Esophagus muscularis mucosa (tissue), 4 donors: Measurements from ENCODE around the gene HRAS.

Source experiments
- CTCF ChIP-seq, 3 experiments: fragments of 200-600 bp in 2 of 3; fragments of 450-650 bp in 1 of 3; sonication (generic) in 2 of 3; IDR thresholded peaks; one replicate each; pipeline ENCODE4 v1.5.1; 2017 to 2019; ENCODE audit warnings: antibody characterized with exemption in 3 of 3, mild to moderate bottlenecking in 2 of 3, moderate library complexity in 1 of 3
- EP300 ChIP-seq: sonication (generic); formaldehyde crosslinking; IDR thresholded peaks from one replicate; pipeline ENCODE4 v1.6.1; 2017; ENCODE audit warnings: antibody characterized with exemption
- POLR2A ChIP-seq: fragments of 450-650 bp; IDR thresholded peaks from one replicate; pipeline ENCODE4 v1.6.1; 2017; ENCODE audit warnings: antibody characterized with exemption, moderate library complexity, mild to moderate bottlenecking, low read depth

- TF ChIP-seq CTCF (IDR thresholded peaks at IDR 0.05) (no peak), POLR2A (no peak), EP300 (no peak)
Measured at GRCh38 chr11:563812-564578, 28.6 kb upstream of the HRAS start.
